GM12872 (cell line): ENCODE results near the gene KIF13A.

Experiments
- CTCF ChIP-seq: IDR thresholded peaks from 3 replicates; pipeline ENCODE4 v1.5.1; 2011; ENCODE audit warnings: low read depth, mild to moderate bottlenecking, low read length, moderate library complexity; ENCODE audit not compliant: insufficient read depth

The KIF13A gene

GRCh38 chr6:17971128-17972073 lies 16.0 kb downstream of the KIF13A start:
- TF ChIP-seq CTCF = no peak

GRCh38 chr6:17968876-17969275 lies 18.6 kb downstream of the KIF13A start:
- TF ChIP-seq CTCF = no peak

- TF ChIP-seq CTCF = no peak
Measured at GRCh38 chr6:17967668-17968518, 19.5 kb downstream of the KIF13A start.

GRCh38 chr6:17966451-17966850 lies 21.0 kb downstream of the KIF13A start:
- TF ChIP-seq CTCF = no peak

- TF ChIP-seq CTCF = no peak
Measured at GRCh38 chr6:17965397-17965796, 22.0 kb downstream of the KIF13A start.

GRCh38 chr6:17964633-17965032 lies 22.8 kb downstream of the KIF13A start:
- no peak for TF ChIP-seq CTCF

- no peak for TF ChIP-seq CTCF
Measured at GRCh38 chr6:17962436-17963031, 24.9 kb downstream of the KIF13A start.
